Stimulated activated naive CD8-positive, alpha-beta T cell treated with anti-CD3 and anti-CD28 coated beads, Interleukin-15, amount 100 ng/mL, for 72 hours (primary cell): ENCODE data around the gene PGBD1.
"Not testable (repeated sequence)": the region's sequence is repeated elsewhere in the genome, so short reads cannot be mapped to it uniquely, and the experiment has no call there.

Source experiments
- ATAC-seq: fragments of 150-1000 bp; cut with Tn5 transposase; 2 replicates; pipeline ENCODE4 v1.10.0; 2021; ENCODE audit warnings: mild to moderate bottlenecking, moderate library complexity
- DNase-seq, 2 donors: peaks; one replicate each; pipeline ENCODE4 v3.0.0; 2021 to 2022
- H3K27ac Mint-ChIP-seq, 2 donors: one replicate each; pipeline ENCODE4 v1.8.0; 2022; ENCODE audit warnings: mild to moderate bottlenecking in 2 of 2, mixed read lengths in 2 of 2, moderate library complexity in 2 of 2
- H3K27me3 Mint-ChIP-seq: one replicate; pipeline ENCODE4 v1.8.0; 2022; ENCODE audit warnings: mixed read lengths
- H3K4me1 Mint-ChIP-seq: one replicate; pipeline ENCODE4 v1.8.0; 2022; ENCODE audit warnings: mild to moderate bottlenecking, mixed read lengths
- H3K4me3 Mint-ChIP-seq, 2 donors: one replicate each; pipeline ENCODE4 v1.8.0; 2022; ENCODE audit warnings: mild to moderate bottlenecking in 2 of 2, mixed read lengths in 2 of 2, moderate library complexity in 1 of 2
- H3K9me3 Mint-ChIP-seq, 2 donors: one replicate each; pipeline ENCODE4 v1.8.0; 2022; ENCODE audit warnings: mixed read lengths in 2 of 2

Gene PGBD1

GRCh38 chr6:28306363-28306762 lies 25.0 kb downstream of the PGBD1 start:
- not testable (repeated sequence) for H3K4me3 Mint-ChIP-seq, H3K27ac Mint-ChIP-seq, ATAC-seq, DNase-seq
- Mint-ChIP-seq H3K4me1 (peaks cover 15% of the 10 kb centered on the region), H3K9me3 (peaks cover 23 to 24% of the 10 kb centered on the region in 2 donors), H3K27me3 (peaks cover 34% of the 10 kb centered on the region)

GRCh38 chr6:28311139-28311823 lies 29.9 kb downstream of the PGBD1 start:
- peaks cover 19 to 20% of the 10 kb centered on the region in 2 donors for H3K9me3 Mint-ChIP-seq
- no peak overlapping the region for H3K4me3 Mint-ChIP-seq
- DNase-seq, result no peak
- H3K27me3 Mint-ChIP-seq, result peaks cover 46% of the 10 kb centered on the region
- no peaks in the 10 kb centered on the region for H3K4me1 Mint-ChIP-seq
- H3K27ac Mint-ChIP-seq, result no peak overlapping the region
- ATAC-seq, result no peak

GRCh38 chr6:28312939-28313338 lies 31.6 kb downstream of the PGBD1 start:
- H3K4me3 Mint-ChIP-seq, result no peak overlapping the region
- no peak overlapping the region for H3K27ac Mint-ChIP-seq
- H3K4me1 Mint-ChIP-seq, result no peaks in the 10 kb centered on the region
- ATAC-seq (no peak), DNase-seq (no peak)
- H3K9me3 Mint-ChIP-seq, result peaks cover 10 to 14% of the 10 kb centered on the region in 2 donors
- H3K27me3 Mint-ChIP-seq, result peaks cover 46% of the 10 kb centered on the region

- Mint-ChIP-seq H3K4me3 (no peak overlapping the region), H3K27ac (no peak overlapping the region), H3K4me1 (no peaks in the 10 kb centered on the region), H3K9me3 (no peaks in the 10 kb centered on the region), H3K27me3 (peaks cover 19% of the 10 kb centered on the region)
- ATAC-seq (no peak), DNase-seq (no peak)
Measured at GRCh38 chr6:28315628-28316027, 34.3 kb downstream of the PGBD1 start.

GRCh38 chr6:28317866-28318265 lies 36.5 kb downstream of the PGBD1 start:
- not testable (repeated sequence) for H3K4me1 Mint-ChIP-seq, H3K27me3 Mint-ChIP-seq, H3K4me3 Mint-ChIP-seq, H3K27ac Mint-ChIP-seq, DNase-seq, H3K9me3 Mint-ChIP-seq, ATAC-seq

- Mint-ChIP-seq H3K4me1 (no peaks in the 10 kb centered on the region), H3K27ac (no peak overlapping the region), H3K27me3 (peaks cover 6% of the 10 kb centered on the region), H3K9me3 (peaks cover 24 to 44% of the 10 kb centered on the region in 2 donors), H3K4me3 (no peak overlapping the region)
- DNase-seq (no peak), ATAC-seq (no peak)
Measured at GRCh38 chr6:28322661-28323060, 41.3 kb downstream of the PGBD1 start.

GRCh38 chr6:28323813-28324424 lies 42.5 kb downstream of the PGBD1 start:
- no peak overlapping the region for H3K4me3 Mint-ChIP-seq
- ATAC-seq (no peak), DNase-seq (no peak)
- peaks cover 30 to 52% of the 10 kb centered on the region in 2 donors for H3K9me3 Mint-ChIP-seq
- no peak overlapping the region for H3K27ac Mint-ChIP-seq
- H3K4me1 Mint-ChIP-seq, result no peaks in the 10 kb centered on the region
- peaks cover 6% of the 10 kb centered on the region for H3K27me3 Mint-ChIP-seq

- Mint-ChIP-seq H3K4me3 (no peak overlapping the region), H3K27me3 (peaks cover 6% of the 10 kb centered on the region), H3K9me3 (peaks cover 35 to 57% of the 10 kb centered on the region in 2 donors), H3K27ac (no peak overlapping the region), H3K4me1 (no peaks in the 10 kb centered on the region)
- ATAC-seq (no peak), DNase-seq (no peak)
Measured at GRCh38 chr6:28326371-28326948, 45.1 kb downstream of the PGBD1 start.

- no peak overlapping the region for H3K4me3 Mint-ChIP-seq
- H3K27me3 Mint-ChIP-seq, result no peaks in the 10 kb centered on the region
- no peak overlapping the region for H3K27ac Mint-ChIP-seq
- H3K4me1 Mint-ChIP-seq, result peaks cover 15% of the 10 kb centered on the region
- DNase-seq (no peak), ATAC-seq (no peak)
- H3K9me3 Mint-ChIP-seq, result peaks cover 33 to 34% of the 10 kb centered on the region in 2 donors
Measured at GRCh38 chr6:28330041-28330440, 48.7 kb downstream of the PGBD1 start.

- Mint-ChIP-seq H3K4me1 (peaks cover 17% of the 10 kb centered on the region), H3K9me3 (peaks cover 10 to 15% of the 10 kb centered on the region in 2 donors), H3K27ac (no peak overlapping the region), H3K27me3 (no peaks in the 10 kb centered on the region), H3K4me3 (no peak overlapping the region)
- ATAC-seq (no peak), DNase-seq (no peak)
Measured at GRCh38 chr6:28333047-28333446, 51.7 kb downstream of the PGBD1 start.

GRCh38 chr6:28333599-28334018 lies 52.2 kb downstream of the PGBD1 start:
- no peak for DNase-seq
- H3K27ac Mint-ChIP-seq, result no peak overlapping the region
- H3K9me3 Mint-ChIP-seq, result peaks cover 9 to 15% of the 10 kb centered on the region in 2 donors

GRCh38 chr6:28334286-28335039 lies 53.1 kb downstream of the PGBD1 start:
- Mint-ChIP-seq H3K9me3 (peaks cover under 1 to 8% of the 10 kb centered on the region in 2 donors), H3K4me3 (peak overlapping the region in 1 of 2 donors; percentile 21), H3K27ac (peak overlapping the region in 1 of 2 donors; percentile 47), H3K27me3 (no peaks in the 10 kb centered on the region), H3K4me1 (peaks cover 17% of the 10 kb centered on the region)
- ATAC-seq, result no peak
- DNase-seq, result no peak

More at GRCh38 chr6:28333599-28334018, 52.2 kb downstream of the PGBD1 start:
- Mint-ChIP-seq H3K27me3 (no peaks in the 10 kb centered on the region), H3K4me3 (no peak overlapping the region), H3K4me1 (peaks cover 17% of the 10 kb centered on the region)
- ATAC-seq, result no peak

- ATAC-seq (peak; percentile 5), DNase-seq (no peak)
- peaks cover 2 to 8% of the 10 kb centered on the region in 2 donors for H3K9me3 Mint-ChIP-seq
- H3K4me1 Mint-ChIP-seq, result peaks cover 17% of the 10 kb centered on the region
- no peaks in the 10 kb centered on the region for H3K27me3 Mint-ChIP-seq
- H3K27ac Mint-ChIP-seq, result peak overlapping the region in 1 of 2 donors; percentile 47
- no peak overlapping the region for H3K4me3 Mint-ChIP-seq
Measured at GRCh38 chr6:28335040-28335563, 53.7 kb downstream of the PGBD1 start.

- DNase-seq (peak; percentile 75 to 83), ATAC-seq (peak; percentile 96)
- no peaks in the 10 kb centered on the region for H3K27me3 Mint-ChIP-seq
- H3K9me3 Mint-ChIP-seq, result peaks cover 8 to 13% of the 10 kb centered on the region in 2 donors
- peaks cover 17% of the 10 kb centered on the region for H3K4me1 Mint-ChIP-seq
- H3K4me3 Mint-ChIP-seq, result no peak within 1 kb of the TSS
- H3K27ac Mint-ChIP-seq, result no peak within 1 kb of the TSS
Measured at GRCh38 chr6:28335564-28336283, 54.4 kb downstream of the PGBD1 start, which contains the start of gene ZSCAN31. Gene ZSCAN31, minus strand, starts transcription at chr6:28336148. Its CDS starts 6,465 bp downstream, at chr6:28329683.
